Measurements from ENCODE around the gene DHRS7B.

The DHRS7B gene

DNA sequence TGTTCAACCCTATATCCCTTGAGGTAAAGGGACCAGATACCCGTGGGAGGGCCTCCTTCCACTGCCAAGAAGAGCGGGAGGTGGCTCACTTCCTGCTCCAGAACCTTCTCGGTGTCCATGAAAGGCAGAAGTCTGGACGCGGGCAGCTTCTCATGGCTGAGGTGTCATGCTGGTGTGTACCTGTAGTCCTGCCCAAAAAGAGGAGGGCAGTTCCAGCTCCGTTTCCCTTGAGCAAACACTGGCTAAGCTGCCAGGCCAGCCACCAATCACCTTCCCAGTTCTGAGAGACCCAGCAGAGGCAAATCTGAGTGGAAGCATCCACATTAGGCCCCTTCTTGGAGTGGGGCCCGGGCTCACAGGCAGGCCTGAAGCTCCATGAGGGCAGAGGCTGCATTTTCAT is 81.6 kb downstream of the DHRS7B start:
- POLR2A ChIA-PET: no interaction called here
- no peak for DNase-seq (ENCODE audit: extremely low spot score)
- CTCF ChIA-PET: no interaction called here
- no peak for TF ChIP-seq NFRKB (IDR thresholded peaks at IDR 0.05)
- TF ChIP-seq HDGF (IDR thresholded peaks at IDR 0.05; ENCODE audit: borderline replicate concordance): no peak
- TF ChIP-seq FOXM1 (IDR thresholded peaks at IDR 0.05; ENCODE audit: borderline replicate concordance): no peak
- TF ChIP-seq SP1 (IDR thresholded peaks at IDR 0.05): no peak
- TF ChIP-seq BHLHE40 (IDR thresholded peaks at IDR 0.05; ENCODE audit: borderline replicate concordance): no peak
- TF ChIP-seq LEF1 (IDR thresholded peaks at IDR 0.05; ENCODE audit: borderline replicate concordance): no peak
- TF ChIP-seq SUZ12 (IDR thresholded peaks at IDR 0.05): no peak
- no peak for TF ChIP-seq ZNF384 (IDR thresholded peaks at IDR 0.05)
- TF ChIP-seq FOXA1 (IDR thresholded peaks at IDR 0.05): no peak
- TF ChIP-seq, protein P1, sequence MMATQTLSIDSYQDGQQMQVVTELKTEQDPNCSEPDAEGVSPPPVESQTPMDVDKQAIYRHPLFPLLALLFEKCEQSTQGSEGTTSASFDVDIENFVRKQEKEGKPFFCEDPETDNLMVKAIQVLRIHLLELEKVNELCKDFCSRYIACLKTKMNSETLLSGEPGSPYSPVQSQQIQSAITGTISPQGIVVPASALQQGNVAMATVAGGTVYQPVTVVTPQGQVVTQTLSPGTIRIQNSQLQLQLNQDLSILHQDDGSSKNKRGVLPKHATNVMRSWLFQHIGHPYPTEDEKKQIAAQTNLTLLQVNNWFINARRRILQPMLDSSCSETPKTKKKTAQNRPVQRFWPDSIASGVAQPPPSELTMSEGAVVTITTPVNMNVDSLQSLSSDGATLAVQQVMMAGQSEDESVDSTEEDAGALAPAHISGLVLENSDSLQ (IDR thresholded peaks at IDR 0.05): no peak
- no peak for TF ChIP-seq TARDBP (IDR thresholded peaks at IDR 0.05)
- no peak for TF ChIP-seq FOXK2 (IDR thresholded peaks at IDR 0.05)
- no peak for TF ChIP-seq ARNT (IDR thresholded peaks at IDR 0.05)
- TF ChIP-seq L3MBTL2 (conservative IDR thresholded peaks at IDR 0.05): no peak
- no peak for TF ChIP-seq CTBP1 (IDR thresholded peaks at IDR 0.05; ENCODE audit: borderline replicate concordance)
- TF ChIP-seq ELF4 (IDR thresholded peaks at IDR 0.05): no peak

DNA sequence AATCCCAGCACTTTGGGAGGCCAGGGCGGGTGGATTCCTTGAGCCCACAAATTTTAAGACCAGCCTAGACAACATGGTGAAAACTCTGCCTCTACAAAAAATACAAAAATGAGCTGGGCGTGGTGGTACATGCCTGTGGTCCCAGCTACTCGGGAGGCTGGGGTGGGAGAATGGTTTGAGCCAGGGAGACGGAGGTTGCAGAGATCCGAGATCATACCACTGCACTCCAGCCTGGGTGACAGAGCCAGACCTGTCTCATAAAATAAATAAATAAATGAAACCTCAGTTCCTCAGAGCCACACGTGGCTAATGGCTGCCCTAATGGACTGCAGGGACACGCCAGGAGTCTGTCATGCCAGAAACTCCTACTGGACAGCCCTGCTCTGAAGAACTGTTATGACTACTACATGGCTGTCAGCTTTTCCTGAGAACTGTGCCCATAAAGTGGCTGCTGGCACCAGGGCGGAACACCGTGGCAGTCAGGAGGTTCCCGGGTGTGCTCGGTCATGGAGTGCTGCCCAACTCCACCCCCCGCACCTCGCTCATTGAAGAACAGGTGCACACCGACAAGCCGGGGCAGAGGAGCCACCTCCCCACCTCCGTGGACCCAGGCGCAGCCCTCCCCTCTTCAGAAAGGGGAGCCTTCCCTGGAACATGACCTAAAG is 82.9 kb downstream of the DHRS7B start:
- DNase-seq (ENCODE audit: extremely low spot score): no peak
- TF ChIP-seq HDGF (IDR thresholded peaks at IDR 0.05; ENCODE audit: borderline replicate concordance) (no peak), SP1 (IDR thresholded peaks at IDR 0.05) (no peak), ARNT (IDR thresholded peaks at IDR 0.05) (no peak), BHLHE40 (IDR thresholded peaks at IDR 0.05; ENCODE audit: borderline replicate concordance) (no peak), ELF4 (IDR thresholded peaks at IDR 0.05) (no peak), CTBP1 (IDR thresholded peaks at IDR 0.05; ENCODE audit: borderline replicate concordance) (no peak)
- ChIA-PET CTCF (no interaction called here), POLR2A (no interaction called here)

DNA sequence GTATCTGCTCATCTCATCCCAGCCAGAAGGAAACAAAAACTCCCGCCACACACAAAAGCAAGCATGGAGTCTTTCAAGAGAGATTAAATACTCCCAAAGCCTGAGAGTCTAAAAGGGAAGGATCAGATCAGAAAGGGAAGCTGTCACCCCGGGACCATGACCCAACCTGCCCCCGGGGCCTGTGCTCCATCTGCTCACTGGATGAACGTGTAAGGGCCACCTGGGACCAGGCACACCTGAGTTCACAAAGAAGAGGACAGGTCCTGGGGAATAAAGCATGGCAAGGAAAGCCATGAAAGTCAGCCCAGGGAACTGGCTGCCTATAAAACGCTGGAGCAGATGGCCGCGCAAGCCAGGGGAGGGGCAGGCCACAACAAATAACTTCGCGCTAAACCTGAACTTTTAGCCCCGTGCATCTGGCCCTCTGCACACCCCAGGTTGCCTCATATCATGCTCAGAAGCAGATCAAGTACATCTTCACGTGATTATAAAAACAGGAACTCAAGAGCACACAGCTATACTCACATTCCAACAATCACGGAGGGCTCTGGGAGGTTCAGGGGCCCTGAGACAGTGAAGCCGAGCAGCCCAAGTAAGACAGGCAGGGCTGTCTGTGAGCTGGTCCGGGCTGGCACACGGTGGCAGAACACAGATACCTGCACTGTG is 83.8 kb downstream of the DHRS7B start:
- no peak for DNase-seq (ENCODE audit: extremely low spot score)
- CTCF ChIA-PET: no interaction called here
- no peak for TF ChIP-seq NFRKB (IDR thresholded peaks at IDR 0.05)
- no peak for TF ChIP-seq L3MBTL2 (conservative IDR thresholded peaks at IDR 0.05)
- POLR2A ChIA-PET: no interaction called here

DNA sequence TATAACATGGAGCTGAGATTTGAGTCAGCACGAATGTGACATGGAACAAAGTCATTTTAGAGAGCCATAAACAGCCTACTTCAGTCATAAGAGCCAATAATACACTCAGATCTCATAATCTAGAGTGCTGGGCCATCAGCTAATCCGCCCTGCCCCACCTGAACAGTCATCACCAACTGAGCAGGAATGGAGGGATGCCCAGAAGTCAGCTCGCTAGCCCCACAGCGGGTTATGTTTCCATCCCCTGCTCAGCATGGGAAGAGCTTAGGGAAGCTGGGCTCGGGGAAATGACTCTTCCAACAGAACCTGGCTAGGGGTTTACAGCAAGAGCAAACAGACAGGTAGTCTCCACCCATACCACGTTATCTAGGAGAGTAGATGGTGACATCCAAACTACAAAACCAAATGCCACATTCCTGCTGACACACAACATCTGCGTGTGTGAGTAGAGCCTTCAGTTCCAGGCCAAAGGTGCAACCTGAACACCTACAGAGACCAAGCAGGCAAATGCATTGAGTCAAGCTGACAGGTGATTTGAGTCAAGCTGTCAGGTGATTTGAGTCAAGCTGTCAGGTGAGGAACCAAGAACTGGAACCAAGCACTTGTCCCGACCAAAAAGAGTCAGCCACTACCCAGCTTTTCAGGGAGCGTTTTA is 85.2 kb downstream of the DHRS7B start:
- TF ChIP-seq L3MBTL2 (conservative IDR thresholded peaks at IDR 0.05) (no peak), CTBP1 (IDR thresholded peaks at IDR 0.05; ENCODE audit: borderline replicate concordance) (no peak), BHLHE40 (IDR thresholded peaks at IDR 0.05; ENCODE audit: borderline replicate concordance) (no peak), SUZ12 (IDR thresholded peaks at IDR 0.05) (no peak), LEF1 (IDR thresholded peaks at IDR 0.05; ENCODE audit: borderline replicate concordance) (no peak), NFRKB (IDR thresholded peaks at IDR 0.05) (no peak), SP1 (IDR thresholded peaks at IDR 0.05) (no peak), ZNF384 (IDR thresholded peaks at IDR 0.05) (no peak), FOXM1 (IDR thresholded peaks at IDR 0.05; ENCODE audit: borderline replicate concordance) (no peak), FOXK2 (IDR thresholded peaks at IDR 0.05) (no peak), TARDBP (IDR thresholded peaks at IDR 0.05) (no peak)
- TF ChIP-seq, protein P1 (IDR thresholded peaks at IDR 0.05): no peak
- CTCF ChIA-PET: interaction anchor here (1.9 kb wide), 1 partner anchor 28 kb away, joined by 5 read pairs; no protein-coding TSS in a partner anchor
- POLR2A ChIA-PET: interaction anchor here (1.8 kb wide), 1 partner anchor 113 kb away, joined by 9 read pairs; no protein-coding TSS in a partner anchor
- no peak for DNase-seq (ENCODE audit: extremely low spot score)

DNA sequence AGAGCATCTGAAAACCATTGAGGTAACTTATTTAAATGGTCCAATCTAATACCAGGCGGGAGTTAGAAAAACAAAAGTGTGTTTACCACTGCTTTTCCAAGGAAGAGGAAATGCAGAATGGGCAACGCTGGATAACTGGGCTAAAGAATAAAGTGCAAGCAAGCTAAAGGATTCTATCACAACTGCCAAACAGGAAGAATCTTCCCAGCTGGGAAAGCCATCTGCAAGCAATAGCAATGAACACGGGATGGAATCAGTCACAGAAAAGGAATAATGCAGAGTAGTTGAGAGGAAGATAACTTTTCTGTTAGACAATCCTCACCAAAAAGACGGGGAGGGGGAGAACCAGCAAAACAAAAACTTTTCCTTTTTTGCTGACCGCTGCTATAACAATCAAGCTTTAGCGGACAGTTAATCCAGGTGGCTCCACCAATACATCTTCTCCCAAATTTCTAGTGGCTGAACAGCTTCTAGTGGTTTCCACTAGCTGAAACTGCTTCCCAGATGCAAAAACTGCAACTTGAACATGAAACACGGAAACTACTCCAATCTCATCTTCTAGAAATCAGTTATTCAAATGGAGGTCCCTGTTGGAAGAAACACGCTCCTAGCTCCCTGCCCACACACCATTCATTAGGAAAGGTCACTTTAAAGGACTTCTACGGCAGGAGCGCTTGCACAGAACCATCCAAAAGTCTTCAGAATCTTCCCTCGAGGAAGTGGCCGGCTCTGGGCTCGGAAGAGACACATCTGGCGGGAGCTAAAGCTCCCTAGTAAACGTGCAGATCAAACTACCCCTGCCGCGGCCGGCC is 86.3 kb downstream of the DHRS7B start:
- no peak for DNase-seq (ENCODE audit: extremely low spot score)
- ChIA-PET CTCF (interaction anchor here (1.9 kb wide), 1 partner anchor 27 kb away, joined by 5 read pairs; no protein-coding TSS in a partner anchor), POLR2A (interaction anchor here (0.7 to 3.1 kb wide), 10 partner anchors 12 to 170 kb away, joined by 3 to 13 read pairs (median 4); partner anchors contain the start of genes DHRS7B and USP22)
- TF ChIP-seq ARNT (IDR thresholded peaks at IDR 0.05) (no peak), CTBP1 (IDR thresholded peaks at IDR 0.05; ENCODE audit: borderline replicate concordance) (no peak), TARDBP (IDR thresholded peaks at IDR 0.05) (no peak), L3MBTL2 (conservative IDR thresholded peaks at IDR 0.05) (no peak), FOXK2 (IDR thresholded peaks at IDR 0.05) (no peak), SUZ12 (IDR thresholded peaks at IDR 0.05) (no peak)

DNA sequence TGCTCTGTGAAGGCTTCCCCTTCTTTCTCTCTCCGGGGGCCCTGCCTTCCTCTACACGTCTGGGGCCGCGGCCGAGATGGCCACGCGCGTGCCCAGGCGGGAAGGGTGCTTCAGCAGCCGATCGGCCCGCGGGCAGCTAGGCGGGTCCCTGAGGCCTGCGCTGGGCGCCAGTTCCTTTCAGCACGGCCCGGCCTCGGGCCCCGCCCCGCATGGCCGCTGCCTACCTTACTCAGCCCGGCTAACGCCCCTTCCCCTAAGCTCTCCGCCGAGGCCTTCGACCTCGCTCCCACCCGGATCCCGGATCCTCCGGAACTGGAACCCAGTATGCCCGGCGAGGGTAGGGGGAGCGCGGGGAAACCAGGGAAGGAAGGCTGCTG is 86.9 kb downstream of the DHRS7B start:
- ChIA-PET POLR2A (interaction anchor here (0.7 to 3.1 kb wide), 10 partner anchors 12 to 171 kb away, joined by 3 to 13 read pairs (median 4); partner anchors contain the start of genes DHRS7B and USP22), CTCF (interaction anchor here (1.9 kb wide), 1 partner anchor 26 kb away, joined by 5 read pairs; no protein-coding TSS in a partner anchor)
- peak; percentile 43 for DNase-seq (ENCODE audit: extremely low spot score)
- TF ChIP-seq TARDBP (IDR thresholded peaks at IDR 0.05): no peak
- TF ChIP-seq NFRKB (IDR thresholded peaks at IDR 0.05): no peak
- no peak for TF ChIP-seq SUZ12 (IDR thresholded peaks at IDR 0.05)
- no peak for TF ChIP-seq L3MBTL2 (conservative IDR thresholded peaks at IDR 0.05)
- TF ChIP-seq ELF4 (IDR thresholded peaks at IDR 0.05): no peak
- TF ChIP-seq LEF1 (IDR thresholded peaks at IDR 0.05; ENCODE audit: borderline replicate concordance): no peak
- TF ChIP-seq SP1 (IDR thresholded peaks at IDR 0.05): no peak
- TF ChIP-seq, protein P1 (IDR thresholded peaks at IDR 0.05): no peak
- TF ChIP-seq FOXK2 (IDR thresholded peaks at IDR 0.05): no peak
- no peak for TF ChIP-seq CTBP1 (IDR thresholded peaks at IDR 0.05; ENCODE audit: borderline replicate concordance)
- TF ChIP-seq HDGF (IDR thresholded peaks at IDR 0.05; ENCODE audit: borderline replicate concordance): no peak
- no peak for TF ChIP-seq BHLHE40 (IDR thresholded peaks at IDR 0.05; ENCODE audit: borderline replicate concordance)
- no peak for TF ChIP-seq ZNF384 (IDR thresholded peaks at IDR 0.05)
- TF ChIP-seq ARNT (IDR thresholded peaks at IDR 0.05): no peak
- no peak for TF ChIP-seq FOXA1 (IDR thresholded peaks at IDR 0.05)
- no peak for TF ChIP-seq FOXM1 (IDR thresholded peaks at IDR 0.05; ENCODE audit: borderline replicate concordance)

Measured in HEK293T (cell line).